ENCODE results near the gene EFR3B.

Gene EFR3B

GRCh38 chr2:25023333-25023732, 18.5 kb upstream of the EFR3B start:
- DNase-seq (ENCODE audit: low read depth), result no peak
- no peak overlapping the region for H3K4me3 ChIP-seq (ENCODE audit: low read depth, low read length)
- in situ Hi-C loops (cut with HindIII; ENCODE audit: low sequenced_read_pairs), result no loop called here
- TF ChIP-seq, protein P1, sequence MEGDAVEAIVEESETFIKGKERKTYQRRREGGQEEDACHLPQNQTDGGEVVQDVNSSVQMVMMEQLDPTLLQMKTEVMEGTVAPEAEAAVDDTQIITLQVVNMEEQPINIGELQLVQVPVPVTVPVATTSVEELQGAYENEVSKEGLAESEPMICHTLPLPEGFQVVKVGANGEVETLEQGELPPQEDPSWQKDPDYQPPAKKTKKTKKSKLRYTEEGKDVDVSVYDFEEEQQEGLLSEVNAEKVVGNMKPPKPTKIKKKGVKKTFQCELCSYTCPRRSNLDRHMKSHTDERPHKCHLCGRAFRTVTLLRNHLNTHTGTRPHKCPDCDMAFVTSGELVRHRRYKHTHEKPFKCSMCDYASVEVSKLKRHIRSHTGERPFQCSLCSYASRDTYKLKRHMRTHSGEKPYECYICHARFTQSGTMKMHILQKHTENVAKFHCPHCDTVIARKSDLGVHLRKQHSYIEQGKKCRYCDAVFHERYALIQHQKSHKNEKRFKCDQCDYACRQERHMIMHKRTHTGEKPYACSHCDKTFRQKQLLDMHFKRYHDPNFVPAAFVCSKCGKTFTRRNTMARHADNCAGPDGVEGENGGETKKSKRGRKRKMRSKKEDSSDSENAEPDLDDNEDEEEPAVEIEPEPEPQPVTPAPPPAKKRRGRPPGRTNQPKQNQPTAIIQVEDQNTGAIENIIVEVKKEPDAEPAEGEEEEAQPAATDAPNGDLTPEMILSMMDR (IDR thresholded peaks at IDR 0.05; ENCODE audit: low read depth, low read length, missing control alignments), result no peak

GRCh38 chr2:25025229-25026007, 16.5 kb upstream of the EFR3B start:
- in situ Hi-C loops (cut with HindIII; ENCODE audit: low sequenced_read_pairs), result no loop called here
- TF ChIP-seq, protein P1 (IDR thresholded peaks at IDR 0.05; ENCODE audit: low read depth, low read length, missing control alignments), result no peak
- no peak for DNase-seq (ENCODE audit: low read depth)
- H3K4me3 ChIP-seq (ENCODE audit: low read depth, low read length), result no peak overlapping the region

- in situ Hi-C loops (cut with HindIII; ENCODE audit: low sequenced_read_pairs), result no loop called here
- TF ChIP-seq, protein P1 (IDR thresholded peaks at IDR 0.05; ENCODE audit: low read depth, low read length, missing control alignments), result no peak
- DNase-seq (ENCODE audit: low read depth), result no peak
- H3K4me3 ChIP-seq (ENCODE audit: low read depth, low read length), result no peak overlapping the region
These were observed 15.8 kb upstream of the EFR3B start for GRCh38 chr2:25026008-25026530.

DNA sequence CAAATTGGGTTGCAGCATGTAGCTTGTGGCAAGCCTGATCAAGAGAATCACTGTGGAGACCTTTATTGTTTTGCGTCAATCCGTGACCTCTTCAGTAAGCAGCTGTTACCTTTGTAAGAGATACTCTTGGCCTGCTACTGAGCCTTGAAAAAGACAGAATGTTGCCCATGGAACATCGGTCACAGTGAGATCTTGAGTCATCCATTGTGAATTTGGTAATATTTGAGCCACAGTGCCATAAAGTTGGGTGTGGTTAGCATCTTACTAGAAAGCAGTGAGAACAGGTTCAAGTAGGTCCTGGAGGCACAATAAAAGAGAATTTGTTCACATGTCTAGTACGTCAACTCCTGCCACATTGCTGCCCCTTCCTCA, 12.7 kb upstream of the EFR3B start:
- no peak for DNase-seq (ENCODE audit: low read depth)
- TF ChIP-seq, protein P1 (IDR thresholded peaks at IDR 0.05; ENCODE audit: low read depth, low read length, missing control alignments), result no peak
- H3K4me3 ChIP-seq (ENCODE audit: low read depth, low read length), result no peak overlapping the region
- in situ Hi-C loops (cut with HindIII; ENCODE audit: low sequenced_read_pairs), result no loop called here

GRCh38 chr2:25030702-25031101, 11.2 kb upstream of the EFR3B start:
- TF ChIP-seq, protein P1 (IDR thresholded peaks at IDR 0.05; ENCODE audit: low read depth, low read length, missing control alignments), result no peak
- no peak overlapping the region for H3K4me3 ChIP-seq (ENCODE audit: low read depth, low read length)
- in situ Hi-C loops (cut with HindIII; ENCODE audit: low sequenced_read_pairs), result no loop called here
- no peak for DNase-seq (ENCODE audit: low read depth)

GRCh38 chr2:25032094-25032493, 9.8 kb upstream of the EFR3B start:
- DNase-seq (ENCODE audit: low read depth), result no peak
- in situ Hi-C loops (cut with HindIII; ENCODE audit: low sequenced_read_pairs), result no loop called here

More at GRCh38 chr2:25032094-25032493, 9.8 kb upstream of the EFR3B start:
- TF ChIP-seq, protein P1 (IDR thresholded peaks at IDR 0.05; ENCODE audit: low read depth, low read length, missing control alignments), result no peak
- H3K4me3 ChIP-seq (ENCODE audit: low read depth, low read length), result no peak overlapping the region
